Hepatocyte (in vitro differentiated cells): ENCODE measurements around the gene CLEC4F.

Source experiments
- EZH2phosphoT487 ChIP-seq: fragments of 200-600 bp; sonication (generic); IDR thresholded peaks from one replicate; pipeline ENCODE4 v1.6.1; 2018; ENCODE audit warnings: antibody characterized with exemption, mild to moderate bottlenecking, low read depth, moderate library complexity; ENCODE audit not compliant: unreplicated experiment, severe bottlenecking
- TF ChIP-seq, protein P1 (sequence below): fragments of 200-600 bp; sonication (generic); IDR thresholded peaks from 2 replicates; pipeline ENCODE4 v1.5.1; 2016; ENCODE audit warnings: antibody characterized with exemption, mild to moderate bottlenecking; ENCODE audit not compliant: poor library complexity

GRCh38 chr2:70796262-70796661, 24.1 kb downstream of the CLEC4F start:
- TF ChIP-seq, protein P1, sequence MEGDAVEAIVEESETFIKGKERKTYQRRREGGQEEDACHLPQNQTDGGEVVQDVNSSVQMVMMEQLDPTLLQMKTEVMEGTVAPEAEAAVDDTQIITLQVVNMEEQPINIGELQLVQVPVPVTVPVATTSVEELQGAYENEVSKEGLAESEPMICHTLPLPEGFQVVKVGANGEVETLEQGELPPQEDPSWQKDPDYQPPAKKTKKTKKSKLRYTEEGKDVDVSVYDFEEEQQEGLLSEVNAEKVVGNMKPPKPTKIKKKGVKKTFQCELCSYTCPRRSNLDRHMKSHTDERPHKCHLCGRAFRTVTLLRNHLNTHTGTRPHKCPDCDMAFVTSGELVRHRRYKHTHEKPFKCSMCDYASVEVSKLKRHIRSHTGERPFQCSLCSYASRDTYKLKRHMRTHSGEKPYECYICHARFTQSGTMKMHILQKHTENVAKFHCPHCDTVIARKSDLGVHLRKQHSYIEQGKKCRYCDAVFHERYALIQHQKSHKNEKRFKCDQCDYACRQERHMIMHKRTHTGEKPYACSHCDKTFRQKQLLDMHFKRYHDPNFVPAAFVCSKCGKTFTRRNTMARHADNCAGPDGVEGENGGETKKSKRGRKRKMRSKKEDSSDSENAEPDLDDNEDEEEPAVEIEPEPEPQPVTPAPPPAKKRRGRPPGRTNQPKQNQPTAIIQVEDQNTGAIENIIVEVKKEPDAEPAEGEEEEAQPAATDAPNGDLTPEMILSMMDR: no peak
- TF ChIP-seq EZH2phosphoT487: no peak
